Right lobe of liver (tissue), 6 donors: ENCODE results near the gene GABPA. TPM values are rescaled to one million over a fixed set of nuclear protein-coding genes. Genes with fewer than 3 reads are reported as not detected.
"Not testable (repeated sequence)": the region's sequence is repeated elsewhere in the genome, so short reads cannot be mapped to it uniquely, and the experiment has no call there.

Source experiments
- ATAC-seq, 4 donors: fragments of 200-7000 bp; cut with Tn5 transposase; one replicate each; pipeline ENCODE4 v1.9.1; 2020; ENCODE audit warnings: mild to moderate bottlenecking in 4 of 4, moderate library complexity in 4 of 4
- DNase-seq, 3 donors: peaks; one replicate each; pipeline ENCODE4 v3.0.0-alpha.2; 2020
- H3K27ac ChIP-seq, 3 donors: fragments of 200-600 bp; one replicate each; pipeline ENCODE4 v1.8.0; 2022
- H3K27me3 ChIP-seq, 2 donors: fragments of 200-600 bp; one replicate each; pipeline ENCODE4 v1.8.0; 2022
- H3K36me3 ChIP-seq, 4 donors: fragments of 200-600 bp; sonication (generic) in 1 of 4; one replicate each; pipeline versions ENCODE4 v1.5.1 to v1.8.0; 2017 to 2022; ENCODE audit warnings: control low read depth in 1 of 4
- H3K4me1 ChIP-seq, 4 donors: fragments of 200-600 bp; sonication (generic) in 1 of 4; one replicate each; pipeline versions ENCODE4 v1.5.1 to v1.8.0; 2017 to 2022; ENCODE audit warnings: control low read depth in 1 of 4
- H3K4me3 ChIP-seq, 3 donors: fragments of 200-600 bp; one replicate each; pipeline ENCODE4 v1.8.0; 2022
- H3K9me3 ChIP-seq, 4 donors: fragments of 200-600 bp; sonication (generic) in 1 of 4; one replicate each; pipeline versions ENCODE4 v1.5.1 to v1.8.0; 2017 to 2022; ENCODE audit warnings: control low read depth in 1 of 4
- CTCF ChIP-seq, 4 donors: fragments of 200-600 bp in 3 of 4; fragments of 450-650 bp in 1 of 4; IDR thresholded peaks; one replicate each; pipeline versions ENCODE4 v1.5.1 to v1.8.0; 2016 to 2022; ENCODE audit warnings: antibody characterized with exemption in 4 of 4, mild to moderate bottlenecking in 2 of 4
- POLR2A ChIP-seq: fragments of 450-650 bp; IDR thresholded peaks from one replicate; pipeline ENCODE4 v1.6.1; 2017; ENCODE audit warnings: antibody characterized with exemption, mild to moderate bottlenecking
- WGBS: methylation state at CpG from one replicate; pipeline ENCODE4 v1.1.6; 2018; ENCODE audit warnings: low coverage, low lambda C conversion rate; ENCODE audit not compliant: insufficient coverage; ENCODE audit errors: missing lambda C conversion rate; 5-methylcytosine and 5-hydroxymethylcytosine counted together
- intact Hi-C, 2 donors: fragments of 100-400 bp; cut with DNase I; formaldehyde crosslinking; loops; one replicate each; pipeline versions ENCODE4 v1.11.2 to v1.14.1; 2022
- total RNA-seq, 6 experiments: library from RNA; depleted of rRNA in 2 of 6; stranded (reverse); fragments of >200 nt in 2 of 6; fragmentation: NEBNext Ultra II Directional in 3 of 6; extraction: Animal tissue kit (Norgen Biotek cat#: 25700) in 3 of 6; gene quantifications; one replicate each; pipeline versions ENCODE4 v1.1.0 to v1.2.4, GENCODE V29; 2016 to 2023
- donor health status: DM: no; HTN: yes; CAD: no.
- donor health status: DM: no; HTN: no; CAD: no.
- donor health status: DM: no; HTN: no; CAD: no.
- donor health status: DM: no; HTN: yes; CAD: no.
- donor health status: DM: no; HTN: yes; CAD: no.

Gene GABPA
- total RNA-seq, 6 experiments from 2014 or later: 8.4 to 15.2 (median 12.3) TPM

GRCh38 chr21:25709684-25710265 is 25.0 kb upstream of the GABPA start:
- Histone ChIP-seq H3K9me3 (no peaks in the 10 kb centered on the region), H3K4me1 (no peaks in the 10 kb centered on the region), H3K27me3 (no peaks in the 10 kb centered on the region), H3K4me3 (no peak overlapping the region), H3K36me3 (no peaks in the 10 kb centered on the region), H3K27ac (no peak overlapping the region)
- no peak for ATAC-seq
- TF ChIP-seq CTCF (IDR thresholded peaks at IDR 0.05) (no peak), POLR2A (no peak)
- no peak for DNase-seq
- WGBS: 89% methylated on average over 4 of the region's 5 CpGs
- intact Hi-C loops: loop anchor here in 1 of 2 donors (10.0 kb wide), 1 partner anchor 105 kb away; the partner anchor contains the start of gene MRPL39

- Histone ChIP-seq H3K27me3 (no peaks in the 10 kb centered on the region), H3K36me3 (peaks cover 0 to 3% (median 0%) of the 10 kb centered on the region in 4 donors), H3K4me1 (no peaks in the 10 kb centered on the region), H3K9me3 (no peaks in the 10 kb centered on the region), H3K27ac (no peak overlapping the region), H3K4me3 (no peak overlapping the region)
- TF ChIP-seq POLR2A: no peak
- TF ChIP-seq CTCF (IDR thresholded peaks at IDR 0.05): no peak
- 87% methylated on average over 4 of the region's 5 CpGs for WGBS
- intact Hi-C loops: loop anchor here in 1 of 2 donors (10.0 kb wide), 1 partner anchor 106 kb away; the partner anchor contains the start of gene MRPL39
- no peak for ATAC-seq
- no peak for DNase-seq
These were observed 24.2 kb upstream of the GABPA start for GRCh38 chr21:25710550-25710949.

DNA sequence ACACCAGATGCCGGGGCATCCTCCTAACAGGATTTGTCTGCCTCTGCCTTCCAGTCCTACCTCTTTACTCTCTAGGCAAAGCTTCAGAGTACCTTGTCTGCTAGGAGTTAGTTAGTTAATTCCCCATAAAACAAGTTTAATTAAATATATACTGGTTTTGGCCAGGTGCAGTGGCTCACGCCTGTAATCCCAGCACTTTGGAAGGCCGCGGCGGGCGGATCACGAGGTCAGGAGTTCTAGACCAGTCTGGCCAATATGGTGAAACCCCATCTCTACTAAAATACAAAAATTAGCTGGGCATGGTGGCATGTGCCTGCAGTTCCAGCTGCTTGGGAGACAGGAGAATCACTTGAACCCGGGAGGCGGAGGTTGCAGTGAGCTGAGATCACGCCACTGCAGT is 20.7 kb upstream of the GABPA start:
- H3K9me3 ChIP-seq, H3K36me3 ChIP-seq, H3K27ac ChIP-seq, H3K27me3 ChIP-seq, ATAC-seq, DNase-seq, H3K4me3 ChIP-seq, H3K4me1 ChIP-seq: not testable (repeated sequence)
- intact Hi-C loops: loop anchor here in 1 of 2 donors (10.0 kb wide), 1 partner anchor 109 kb away; the partner anchor contains the start of gene MRPL39
- WGBS: 95% methylated on average over 10 of the region's 10 CpGs

- H3K9me3 ChIP-seq: no peaks in the 10 kb centered on the region
- DNase-seq (no peak), ATAC-seq (no peak)
- TF ChIP-seq POLR2A (no peak), CTCF (IDR thresholded peaks at IDR 0.05) (no peak)
- intact Hi-C loops: loop anchor here in 1 of 2 donors (10.0 kb wide), 1 partner anchor 113 kb away; the partner anchor contains the start of gene MRPL39
- no peak overlapping the region for H3K27ac ChIP-seq
- WGBS: 76% methylated on average over 2 of the region's 5 CpGs
- no peak overlapping the region for H3K4me3 ChIP-seq
- H3K36me3 ChIP-seq: peaks cover 0 to 8% (median 4%) of the 10 kb centered on the region in 4 donors
- H3K4me1 ChIP-seq: no peaks in the 10 kb centered on the region
- no peaks in the 10 kb centered on the region for H3K27me3 ChIP-seq
These were observed 17.2 kb upstream of the GABPA start for GRCh38 chr21:25717491-25718147.

DNA sequence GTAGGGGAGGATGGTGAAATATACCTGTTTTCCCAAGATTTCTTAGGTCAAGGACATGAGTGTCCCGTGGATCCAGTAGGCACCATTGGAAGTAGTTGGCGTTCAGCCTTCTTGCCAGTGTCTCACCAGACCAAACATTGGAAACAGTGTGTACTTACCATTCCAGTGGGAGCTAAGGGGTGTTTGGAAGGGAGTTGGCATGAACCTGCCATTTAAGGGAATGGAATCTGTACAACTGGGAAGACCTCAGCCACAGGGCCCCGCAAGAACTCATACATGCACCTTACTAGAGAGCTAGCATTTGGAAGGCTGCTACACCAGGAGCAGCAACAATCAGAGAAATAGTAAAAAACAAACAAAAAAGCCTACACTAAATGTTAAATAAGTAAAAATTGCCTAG is 12.8 kb upstream of the GABPA start:
- 80% methylated on average over 2 of the region's 3 CpGs for WGBS
- intact Hi-C loops: no loop called here
- H3K4me1 ChIP-seq: no peaks in the 10 kb centered on the region

More for the DNA sequence above, 12.8 kb upstream of the GABPA start:
- Histone ChIP-seq H3K36me3 (peaks cover 9 to 50% (median 33%) of the 10 kb centered on the region in 4 donors), H3K9me3 (no peaks in the 10 kb centered on the region), H3K27me3 (no peaks in the 10 kb centered on the region), H3K27ac (no peak overlapping the region), H3K4me3 (no peak overlapping the region)
- ATAC-seq (no peak), DNase-seq (no peak)
- TF ChIP-seq CTCF (IDR thresholded peaks at IDR 0.05): no peak
- no peak for TF ChIP-seq POLR2A
